Fibroblast of the aortic adventitia (primary cell): ENCODE measurements around the gene AGAP5. TPM values are rescaled to one million over a fixed set of nuclear protein-coding genes. Genes with fewer than 3 reads are reported as not detected.

Experiments
- DNase-seq: peaks from one replicate; pipeline ENCODE4 v3.0.0-alpha.2; 2010; ENCODE audit warnings: low read depth
- H3K4me3 ChIP-seq: 2 replicates; pipeline ENCODE4 v1.5.1; 2011; ENCODE audit warnings: low read depth, mild to moderate bottlenecking, control low read depth, low read length, moderate library complexity
- CTCF ChIP-seq: IDR thresholded peaks from 2 replicates; pipeline ENCODE4 v1.5.1; 2011; ENCODE audit warnings: mild to moderate bottlenecking, low read length, control low read depth, inconsistent platforms; ENCODE audit not compliant: insufficient read depth
- total RNA-seq: library from RNA; depleted of rRNA; stranded (reverse); fragments of >200 nt; gene quantifications from 2 replicates; pipeline ENCODE4 v1.2.3, GENCODE V29; 2012; ENCODE audit warnings: low replicate concordance

AGAP5 gene
- total RNA-seq, 1 donor, result 2.9 TPM

GRCh38 chr10:73653701-73654100, 44.2 kb downstream of the AGAP5 start:
- TF ChIP-seq CTCF, result no peak
- H3K4me3 ChIP-seq, result no peak overlapping the region
- no peak for DNase-seq

GRCh38 chr10:73653195-73653594, 44.7 kb downstream of the AGAP5 start:
- no peak overlapping the region for H3K4me3 ChIP-seq
- no peak for DNase-seq
- TF ChIP-seq CTCF, result no peak

- TF ChIP-seq CTCF, result no peak
- peak; percentile 23 for DNase-seq
- no peak overlapping the region for H3K4me3 ChIP-seq
Measured at GRCh38 chr10:73650537-73651331, 47.2 kb downstream of the AGAP5 start.

GRCh38 chr10:73649876-73650536, 47.9 kb downstream of the AGAP5 start:
- DNase-seq, result no peak
- no peak for TF ChIP-seq CTCF

GRCh38 chr10:73648975-73649829, 48.7 kb downstream of the AGAP5 start:
- DNase-seq, result no peak
- no peak for TF ChIP-seq CTCF
- H3K4me3 ChIP-seq, result no peak overlapping the region

More at GRCh38 chr10:73649876-73650536, 47.9 kb downstream of the AGAP5 start:
- H3K4me3 ChIP-seq, result no peak overlapping the region

GRCh38 chr10:73647875-73648651, 49.8 kb downstream of the AGAP5 start:
- DNase-seq, result no peak
- TF ChIP-seq CTCF, result no peak
- peak overlapping the region; percentile 55 for H3K4me3 ChIP-seq
